GM21619 (cell line): ENCODE data around the gene NGEF.
"Not testable (repeated sequence)": the region's sequence is repeated elsewhere in the genome, so short reads cannot be mapped to it uniquely, and the experiment has no call there.

Source experiments
- ATAC-seq: cut with Tn5 transposase; IDR thresholded peaks from one replicate; pipeline ENCODE4 v1.9.1; 2021; ENCODE audit not compliant: unreplicated experiment

NGEF gene

DNA sequence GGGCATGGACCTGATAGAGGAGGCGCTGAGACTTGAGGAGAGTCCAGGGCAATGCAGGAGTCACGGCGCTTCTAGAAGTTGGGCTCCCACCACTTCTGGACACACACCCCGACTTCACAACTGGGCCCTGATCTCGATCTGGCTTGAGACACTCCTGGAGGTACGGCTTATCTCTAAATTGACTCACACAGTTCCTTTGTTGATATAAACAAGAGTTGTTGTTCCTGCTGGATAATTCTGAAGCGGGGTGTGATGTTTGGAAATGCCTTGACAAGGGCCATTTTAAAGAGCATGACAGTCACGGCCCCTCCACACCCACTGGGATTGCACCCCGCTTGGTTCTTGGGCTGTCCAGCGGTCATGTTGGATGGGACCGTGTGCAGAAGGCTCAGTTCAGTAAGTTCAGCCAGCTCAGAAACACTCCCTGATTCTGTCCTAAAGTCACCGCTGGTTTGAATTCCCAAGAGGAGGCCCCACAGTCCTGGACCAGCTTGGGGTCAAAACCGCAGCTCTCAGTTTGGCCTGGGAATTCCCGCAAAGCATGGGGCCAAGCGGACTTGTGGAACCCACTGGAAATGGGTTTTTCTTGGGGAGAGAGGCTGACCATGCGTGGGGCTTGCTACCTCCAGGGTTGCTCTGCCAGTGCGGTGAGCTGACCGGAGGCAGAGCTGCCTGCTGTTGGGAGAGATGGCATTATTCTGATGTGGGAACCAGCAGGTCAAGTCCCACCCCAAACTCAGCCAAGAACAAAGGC is 10.1 kb upstream of the NGEF start:
- ATAC-seq, result no peak

GRCh38 chr2:233022561-233022960 is 9.5 kb upstream of the NGEF start:
- no peak for ATAC-seq

GRCh38 chr2:233021771-233022170 is 8.7 kb upstream of the NGEF start:
- no peak for ATAC-seq

GRCh38 chr2:233020454-233020853 is 7.4 kb upstream of the NGEF start:
- no peak for ATAC-seq

GRCh38 chr2:233019610-233020009 is 6.6 kb upstream of the NGEF start:
- not testable (repeated sequence) for ATAC-seq

GRCh38 chr2:233017947-233018346 is 4.9 kb upstream of the NGEF start:
- no peak for ATAC-seq

DNA sequence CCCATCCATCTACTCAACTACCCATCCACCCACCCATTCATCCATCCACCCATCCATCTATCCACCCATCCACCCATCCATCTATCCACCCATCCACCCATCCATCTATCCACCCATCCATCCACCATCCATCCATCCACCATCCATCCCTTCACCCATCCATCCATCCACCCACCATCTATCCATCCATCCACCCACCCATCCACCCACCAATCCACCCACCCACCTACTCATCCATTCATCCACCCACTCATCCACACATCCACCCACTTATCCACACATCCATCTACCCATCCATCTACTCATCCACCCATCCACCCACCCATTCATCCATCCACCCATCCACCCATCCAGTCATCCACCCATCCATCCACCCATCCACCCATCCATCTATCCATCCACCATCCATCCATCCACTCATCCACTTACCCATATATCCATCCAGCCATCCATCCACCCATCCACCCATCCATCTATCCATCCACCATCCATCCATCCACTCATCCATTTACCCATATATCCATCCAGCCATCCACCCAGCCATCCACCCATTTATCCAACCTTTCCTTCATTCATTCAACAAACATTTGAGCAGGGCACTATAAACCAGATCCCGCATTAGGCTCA is 2.1 kb upstream of the NGEF start:
- ATAC-seq, result no peak

DNA sequence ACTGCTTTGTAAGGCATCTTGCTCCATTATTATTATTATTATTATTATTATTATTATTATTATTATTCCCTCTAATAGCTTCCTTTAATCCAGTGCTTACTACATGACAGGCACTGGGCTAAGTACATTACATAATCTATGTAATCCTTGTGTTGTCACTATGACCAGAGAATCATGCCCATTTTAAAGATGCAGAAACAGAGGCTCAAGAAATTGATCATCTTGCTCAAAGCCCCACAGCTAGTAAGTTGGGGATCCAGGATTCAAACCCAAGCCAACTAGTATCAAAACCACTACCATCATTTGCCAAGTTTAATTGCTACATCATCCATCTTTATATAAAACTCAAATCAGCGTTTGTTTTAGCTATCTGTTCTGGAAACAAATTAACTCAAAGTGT is 594 bp upstream of the NGEF start:
- no peak for ATAC-seq

GRCh38 chr2:233012301-233012971 is 620 bp downstream of the NGEF start:
- ATAC-seq, result no peak

- no peak for ATAC-seq
These were observed 1.3 kb downstream of the NGEF start for GRCh38 chr2:233011702-233012131.

DNA sequence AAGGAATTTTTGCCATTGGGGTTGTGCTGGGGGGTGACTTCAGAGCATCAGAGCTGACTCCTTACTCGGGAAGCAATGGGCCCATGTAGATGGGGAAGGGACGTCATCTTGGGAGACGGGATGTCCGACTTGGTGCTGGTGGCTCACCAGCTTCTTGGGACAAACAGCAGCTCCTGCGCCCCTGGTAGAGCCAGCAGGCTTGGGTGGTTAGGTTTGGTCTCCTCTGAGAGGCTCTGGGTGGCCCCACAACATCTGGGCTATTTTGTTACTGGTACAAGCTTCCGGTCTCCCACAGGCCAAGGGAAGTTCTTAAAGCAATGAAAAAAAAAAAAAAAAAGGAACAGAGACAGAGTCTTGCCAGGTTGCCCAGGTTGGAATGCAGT is 1.8 kb downstream of the NGEF start:
- no peak for ATAC-seq

DNA sequence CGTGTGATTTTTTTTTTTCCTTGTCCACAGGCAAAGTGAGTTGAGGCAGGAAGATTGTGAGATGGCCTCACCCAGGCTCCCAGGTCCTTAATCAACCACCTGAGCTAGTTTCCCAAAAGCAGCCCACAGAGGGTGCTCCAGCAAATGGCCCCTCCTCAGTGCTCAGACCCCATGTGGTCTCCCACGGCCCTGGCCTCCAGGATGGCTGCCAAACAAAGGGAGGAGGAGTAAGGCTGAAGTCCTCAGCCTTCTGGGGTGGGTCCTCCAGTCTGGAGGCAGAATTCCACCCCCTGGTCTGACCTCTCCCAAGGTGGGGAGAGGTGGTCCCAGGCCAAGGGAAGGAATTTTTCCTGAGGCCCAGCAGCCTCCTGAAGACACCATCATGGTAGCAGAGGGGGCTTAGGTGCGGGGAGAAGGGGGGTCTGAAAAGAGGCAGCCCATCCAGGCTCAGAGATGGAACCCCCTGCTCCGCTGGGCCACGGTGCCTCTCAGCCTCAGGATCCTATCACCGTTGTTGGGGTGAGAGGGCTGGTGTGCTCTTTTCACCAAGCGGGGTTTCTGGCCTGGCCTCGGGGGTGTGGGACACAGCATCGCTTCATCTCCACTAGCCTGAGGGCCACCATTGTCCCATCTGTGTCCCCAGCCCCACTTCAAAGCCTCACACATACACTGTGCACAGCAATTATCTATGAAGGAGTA is 2.3 kb downstream of the NGEF start:
- no peak for ATAC-seq

- no peak for ATAC-seq
These were observed 3.4 kb downstream of the NGEF start for GRCh38 chr2:233009661-233010060.

DNA sequence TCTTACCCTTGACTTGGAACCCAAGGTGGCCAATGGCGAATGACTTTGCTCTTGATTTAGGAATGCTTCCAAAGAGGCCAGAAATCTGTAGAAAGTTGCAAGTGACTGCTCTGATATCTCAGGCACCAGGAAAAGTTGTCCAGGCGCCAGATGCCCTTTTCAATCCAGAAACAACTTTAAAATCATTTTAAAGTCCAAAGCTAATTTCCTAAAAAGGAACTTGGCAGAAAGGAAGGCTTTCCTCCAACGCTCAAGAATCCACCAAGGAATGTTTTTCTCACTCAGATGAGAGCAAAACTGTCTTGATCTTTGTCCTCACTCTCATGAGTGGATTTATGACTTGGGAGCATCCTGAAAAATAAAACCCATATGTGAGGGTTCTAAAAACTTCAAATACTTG is 5.3 kb downstream of the NGEF start:
- ATAC-seq, result no peak

- ATAC-seq, result no peak
These were observed 5.8 kb downstream of the NGEF start for GRCh38 chr2:233007270-233007669.

DNA sequence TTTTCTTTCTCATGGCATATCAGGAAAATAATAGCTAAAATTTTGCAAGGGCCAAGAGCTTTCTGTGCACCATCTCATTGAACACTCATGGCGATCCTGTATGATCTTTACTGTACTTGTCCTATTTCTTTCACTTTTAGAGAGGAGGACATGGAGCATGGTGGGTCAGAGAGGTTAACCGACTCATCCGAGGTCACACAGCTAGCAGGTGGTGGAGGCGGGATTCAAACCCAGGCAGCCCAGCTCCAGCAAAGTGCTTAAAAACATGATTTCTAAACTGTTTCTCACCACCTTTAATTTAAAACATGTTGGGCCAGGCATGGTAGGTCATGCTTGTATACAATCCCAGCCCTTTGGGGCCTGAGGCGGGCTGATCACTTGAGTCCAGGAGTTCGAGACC is 6.4 kb downstream of the NGEF start:
- no peak for ATAC-seq

DNA sequence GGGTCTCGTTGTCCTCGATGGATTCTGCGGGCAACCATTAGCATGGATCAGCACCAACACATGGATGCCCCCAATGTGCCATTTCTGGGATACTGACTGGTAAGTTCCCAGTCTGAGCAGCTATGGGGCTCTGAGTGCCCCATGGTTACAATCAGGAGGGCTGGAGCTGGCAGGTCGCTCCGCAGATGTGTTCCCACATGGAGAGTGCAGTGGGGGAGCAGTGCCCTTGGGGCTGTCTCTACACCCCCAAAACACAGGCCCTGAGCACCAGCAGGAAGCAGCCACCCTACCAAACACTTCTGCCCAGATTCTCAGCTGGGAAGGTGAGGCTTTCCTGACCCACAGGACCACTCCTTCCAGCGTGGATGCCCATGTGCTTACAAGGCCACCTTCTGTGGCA is 8.0 kb downstream of the NGEF start:
- ATAC-seq, result no peak

GRCh38 chr2:233003658-233004555 is 9.1 kb downstream of the NGEF start:
- no peak for ATAC-seq

GRCh38 chr2:233002829-233003657 is 10.0 kb downstream of the NGEF start:
- ATAC-seq, result no peak
